GM21529 (cell line): ENCODE results near the gene TLR9.
"Not testable (repeated sequence)": the region's sequence is repeated elsewhere in the genome, so short reads cannot be mapped to it uniquely, and the experiment has no call there.

Experiments
- ATAC-seq: cut with Tn5 transposase; IDR thresholded peaks from one replicate; pipeline ENCODE4 v1.9.1; 2021; ENCODE audit not compliant: unreplicated experiment

The TLR9 gene

GRCh38 chr3:52197499-52197841, 28.0 kb downstream of the TLR9 start:
- ATAC-seq, result no peak

- ATAC-seq, result no peak
Measured at GRCh38 chr3:52196977-52197376, 28.5 kb downstream of the TLR9 start.

GRCh38 chr3:52195823-52196331, 29.6 kb downstream of the TLR9 start:
- no peak for ATAC-seq

- no peak for ATAC-seq
Measured at GRCh38 chr3:52195291-52195597, 30.2 kb downstream of the TLR9 start.

GRCh38 chr3:52194485-52195290, 30.8 kb downstream of the TLR9 start:
- no peak for ATAC-seq

- ATAC-seq, result no peak
Measured at GRCh38 chr3:52193065-52193464, 32.4 kb downstream of the TLR9 start.

GRCh38 chr3:52191663-52192062, 33.8 kb downstream of the TLR9 start:
- ATAC-seq, result no peak

GRCh38 chr3:52190294-52191074, 35.0 kb downstream of the TLR9 start:
- ATAC-seq, result no peak

- no peak for ATAC-seq
Measured at GRCh38 chr3:52188556-52188955, 36.9 kb downstream of the TLR9 start.

- ATAC-seq, result no peak
Measured at GRCh38 chr3:52186729-52187128, 38.7 kb downstream of the TLR9 start.

- ATAC-seq, result no peak
Measured at GRCh38 chr3:52185837-52186236, 39.6 kb downstream of the TLR9 start.

- ATAC-seq, result no peak
Measured at GRCh38 chr3:52185311-52185710, 40.1 kb downstream of the TLR9 start.

GRCh38 chr3:52184690-52185089, 40.8 kb downstream of the TLR9 start:
- no peak for ATAC-seq

GRCh38 chr3:52183786-52184445, 41.5 kb downstream of the TLR9 start:
- ATAC-seq, result no peak

- no peak for ATAC-seq
Measured at GRCh38 chr3:52182691-52183090, 42.8 kb downstream of the TLR9 start.

- ATAC-seq, result no peak
Measured at GRCh38 chr3:52182196-52182595, 43.2 kb downstream of the TLR9 start.

- ATAC-seq, result no peak
Measured at GRCh38 chr3:52181543-52181942, 43.9 kb downstream of the TLR9 start.

- ATAC-seq, result no peak
Measured at GRCh38 chr3:52178537-52178936, 46.9 kb downstream of the TLR9 start.

GRCh38 chr3:52178126-52178525, 47.3 kb downstream of the TLR9 start:
- ATAC-seq, result not testable (repeated sequence)

- no peak for ATAC-seq
Measured at GRCh38 chr3:52177701-52178042, 47.8 kb downstream of the TLR9 start.

- ATAC-seq, result no peak
Measured at GRCh38 chr3:52176951-52177700, 48.3 kb downstream of the TLR9 start.
